Prostate gland (tissue), 2 donors: Measurements from ENCODE around the gene TM7SF2. TPM values are rescaled to one million over a fixed set of nuclear protein-coding genes. Genes with fewer than 3 reads are reported as not detected.
"Not testable (repeated sequence)": the region's sequence is repeated elsewhere in the genome, so short reads cannot be mapped to it uniquely, and the experiment has no call there.

ENCODE experiments used
- DNase-seq: peaks from one replicate; pipeline ENCODE4 v3.0.0-alpha.2; 2019; ENCODE audit warnings: low spot score
- H3K27ac ChIP-seq, 2 donors: fragments of 200-600 bp; sonication (generic); 2 replicates each; pipeline ENCODE4 v1.5.1; 2017 to 2019
- H3K27me3 ChIP-seq: fragments of 200-600 bp; sonication (generic); replicated peaks from 2 replicates; pipeline ENCODE4 v1.5.1; 2019; ENCODE audit not compliant: insufficient read depth
- H3K36me3 ChIP-seq, 2 donors: fragments of 200-600 bp; sonication (generic); 1 replicate in 1 of 2; 2 replicates in 1 of 2; pipeline versions ENCODE4 v1.5.1 to v1.8.1; 2017 to 2019
- H3K4me1 ChIP-seq: fragments of 200-600 bp; sonication (generic); replicated peaks from 2 replicates; pipeline ENCODE4 v1.5.1; 2019
- H3K4me3 ChIP-seq, 2 donors: fragments of 200-600 bp; sonication (generic); 2 replicates each; pipeline ENCODE4 v1.5.1; 2017 to 2019
- H3K9me3 ChIP-seq: fragments of 200-600 bp; sonication (generic); 2 replicates; pipeline ENCODE4 v1.5.1; 2017
- POLR2A ChIP-seq: fragments of 450-650 bp; IDR thresholded peaks from one replicate; pipeline ENCODE4 v1.6.1; 2016; ENCODE audit warnings: antibody characterized with exemption, mild to moderate bottlenecking
- POLR2AphosphoS5 ChIP-seq: sonication (generic); formaldehyde crosslinking; IDR thresholded peaks from one replicate; pipeline ENCODE4 v1.6.1; 2017; ENCODE audit warnings: antibody characterized with exemption
- WGBS: methylation state at CpG from one replicate; pipeline ENCODE4 v1.1.5; 2018; 5-methylcytosine and 5-hydroxymethylcytosine counted together
- intact Hi-C: fragments of 100-400 bp; cut with DNase I; formaldehyde crosslinking; loops from one replicate; pipeline ENCODE4 v1.14.2; 2022
- total RNA-seq, 2 donors: library from RNA; depleted of rRNA; stranded (reverse); fragments of >200 nt; gene quantifications; one replicate each; pipeline ENCODE4 v1.1.0, GENCODE V29; 2016
- TF ChIP-seq, protein P1 (sequence below), 4 experiments: fragments of 200-600 bp in 2 of 4; fragments of 450-650 bp in 2 of 4; sonication (generic) in 2 of 4; IDR thresholded peaks; 1 replicate in 3 of 4; 2 replicates in 1 of 4; pipeline ENCODE4 v1.5.1; 2016 to 2019; ENCODE audit warnings: antibody characterized with exemption in 4 of 4, mild to moderate bottlenecking in 2 of 4, moderate library complexity in 2 of 4

TM7SF2 gene
- total RNA-seq, 2 donors from 2014 or later, result 73.9 to 185 TPM

DNA sequence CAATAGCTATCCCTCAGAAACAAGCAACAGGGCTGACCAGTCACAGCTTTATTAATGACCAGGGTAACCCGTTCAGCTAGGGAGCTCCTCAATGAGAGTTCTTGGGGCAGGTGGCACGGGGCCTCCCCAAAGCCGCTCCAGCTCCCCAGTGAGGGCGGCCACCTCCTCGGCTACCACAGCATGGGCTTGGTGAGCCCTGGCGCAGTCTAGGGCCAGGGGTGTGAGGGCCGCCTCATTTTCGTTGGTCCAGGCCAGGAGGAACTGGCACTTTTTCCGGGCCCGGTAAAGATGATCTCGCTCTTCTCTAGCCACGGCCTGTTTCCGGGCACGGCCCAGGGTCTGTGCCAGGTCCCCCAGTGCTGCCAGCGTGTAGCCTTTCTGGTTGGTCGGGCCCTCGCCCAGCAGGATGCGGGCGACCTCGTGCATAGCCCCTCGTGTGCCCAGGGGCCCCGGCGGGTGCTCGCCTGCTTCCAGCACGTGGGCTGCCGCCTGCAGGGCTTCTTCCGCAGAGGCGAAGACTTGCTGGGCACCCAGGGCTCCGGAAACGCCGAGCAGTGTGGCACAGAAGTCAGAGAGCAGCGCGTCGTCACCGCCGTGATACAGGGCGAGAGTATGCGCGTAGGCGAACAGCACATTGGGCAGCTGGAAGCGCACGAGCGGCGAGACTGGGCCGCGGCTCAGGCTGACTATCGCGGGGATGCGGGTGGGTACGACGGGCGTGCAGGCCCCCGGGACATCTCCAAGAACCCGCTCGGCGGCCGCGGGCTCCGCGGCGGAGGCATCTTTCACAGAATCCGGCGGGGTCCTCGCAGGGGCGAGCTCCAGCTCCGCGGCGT is 4.9 kb downstream of the TM7SF2 start:
- no peaks in the 10 kb centered on the region for H3K9me3 ChIP-seq
- intact Hi-C loops, result loop anchor here (5.0 to 10.0 kb wide), 3 partner anchors 34 to 262 kb away; partner anchors contain the start of genes ATG2A, CDCA5 and ZFPL1
- H3K4me1 ChIP-seq, result peaks cover 24% of the 10 kb centered on the region
- peak overlapping the region; percentile 79 to 82 for H3K4me3 ChIP-seq
- H3K27ac ChIP-seq, result peak overlapping the region; percentile 81 to 83
- WGBS, result 16% methylated on average over 56 of the region's 68 CpGs
- TF ChIP-seq, protein P1, sequence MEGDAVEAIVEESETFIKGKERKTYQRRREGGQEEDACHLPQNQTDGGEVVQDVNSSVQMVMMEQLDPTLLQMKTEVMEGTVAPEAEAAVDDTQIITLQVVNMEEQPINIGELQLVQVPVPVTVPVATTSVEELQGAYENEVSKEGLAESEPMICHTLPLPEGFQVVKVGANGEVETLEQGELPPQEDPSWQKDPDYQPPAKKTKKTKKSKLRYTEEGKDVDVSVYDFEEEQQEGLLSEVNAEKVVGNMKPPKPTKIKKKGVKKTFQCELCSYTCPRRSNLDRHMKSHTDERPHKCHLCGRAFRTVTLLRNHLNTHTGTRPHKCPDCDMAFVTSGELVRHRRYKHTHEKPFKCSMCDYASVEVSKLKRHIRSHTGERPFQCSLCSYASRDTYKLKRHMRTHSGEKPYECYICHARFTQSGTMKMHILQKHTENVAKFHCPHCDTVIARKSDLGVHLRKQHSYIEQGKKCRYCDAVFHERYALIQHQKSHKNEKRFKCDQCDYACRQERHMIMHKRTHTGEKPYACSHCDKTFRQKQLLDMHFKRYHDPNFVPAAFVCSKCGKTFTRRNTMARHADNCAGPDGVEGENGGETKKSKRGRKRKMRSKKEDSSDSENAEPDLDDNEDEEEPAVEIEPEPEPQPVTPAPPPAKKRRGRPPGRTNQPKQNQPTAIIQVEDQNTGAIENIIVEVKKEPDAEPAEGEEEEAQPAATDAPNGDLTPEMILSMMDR (IDR thresholded peaks at IDR 0.05), result no peak
- TF ChIP-seq POLR2AphosphoS5 (no peak), POLR2A (no peak)
- peaks cover 7 to 10% of the 10 kb centered on the region in 2 donors for H3K36me3 ChIP-seq
- no peak for DNase-seq
- H3K27me3 ChIP-seq, result no peaks in the 10 kb centered on the region

DNA sequence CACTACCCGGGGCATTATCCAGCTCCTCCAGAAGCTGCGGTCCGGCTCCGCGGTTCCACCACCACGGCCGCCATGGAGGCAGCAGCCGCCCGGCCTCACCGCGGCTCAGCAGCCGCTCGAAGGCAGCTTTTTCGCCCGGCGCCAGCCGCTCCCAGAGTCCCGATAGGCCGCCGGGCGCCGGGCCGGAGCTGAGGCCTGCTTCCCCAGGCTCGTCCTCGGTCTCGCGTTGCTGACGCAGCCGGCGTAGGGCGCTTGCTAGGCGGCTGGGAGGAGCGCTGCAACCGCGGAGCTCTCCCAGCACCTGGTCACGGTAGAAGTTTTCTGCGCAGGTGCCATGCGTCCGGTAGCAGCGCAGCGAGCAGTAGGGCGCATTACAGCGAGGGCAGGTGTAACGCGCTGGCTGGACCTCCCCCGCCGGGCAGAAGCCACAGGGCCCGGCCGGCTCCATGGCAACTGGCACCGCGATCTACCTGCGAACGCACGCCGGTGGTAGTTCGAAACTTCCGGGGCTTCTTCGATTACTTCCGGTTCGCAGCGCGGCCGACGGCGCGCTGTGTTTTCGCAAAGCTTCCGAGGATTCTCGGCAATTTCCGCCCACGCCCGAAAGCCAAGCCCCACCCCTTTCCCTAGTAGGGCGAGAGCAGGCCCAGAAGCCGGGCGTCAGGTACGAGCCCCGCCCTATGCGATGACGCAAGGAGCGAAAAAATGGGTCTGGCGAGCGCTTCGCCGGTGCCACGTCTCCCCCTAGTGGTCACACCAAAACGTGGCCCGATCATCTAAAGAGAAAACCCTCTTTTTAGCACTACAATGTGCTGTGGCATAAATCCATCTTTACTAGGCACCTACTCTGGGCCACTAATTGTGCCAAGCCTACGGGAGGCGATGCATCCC is 5.8 kb downstream of the TM7SF2 start, which contains the start of gene ZNHIT2:
ZNHIT2 (minus strand) TSS at position 496 of the 891 bp plus-strand sequence; CDS start at position 448, 48 bp downstream.
- peaks cover 24% of the 10 kb centered on the region for H3K4me1 ChIP-seq
- intact Hi-C loops, result loop anchor here (1.0 to 10.0 kb wide), 4 partner anchors 35 to 263 kb away; partner anchors contain the start of genes ATG2A, CDCA5 and ZFPL1
- TF ChIP-seq POLR2AphosphoS5 (peak; percentile 99), POLR2A (peak; percentile 54)
- TF ChIP-seq, protein P1 (IDR thresholded peaks at IDR 0.05), result peak; percentile 92 to 100 (median 98)
- H3K27ac ChIP-seq, result peak within 1 kb of the TSS; percentile 81 to 83
- WGBS, result under 1% methylated on average over 59 of the region's 89 CpGs
- peak; percentile 99 for DNase-seq
- H3K9me3 ChIP-seq, result no peaks in the 10 kb centered on the region
- H3K36me3 ChIP-seq, result peaks cover 7 to 10% of the 10 kb centered on the region in 2 donors
- H3K4me3 ChIP-seq, result peak within 1 kb of the TSS; percentile 79 to 82
- no peaks in the 10 kb centered on the region for H3K27me3 ChIP-seq

DNA sequence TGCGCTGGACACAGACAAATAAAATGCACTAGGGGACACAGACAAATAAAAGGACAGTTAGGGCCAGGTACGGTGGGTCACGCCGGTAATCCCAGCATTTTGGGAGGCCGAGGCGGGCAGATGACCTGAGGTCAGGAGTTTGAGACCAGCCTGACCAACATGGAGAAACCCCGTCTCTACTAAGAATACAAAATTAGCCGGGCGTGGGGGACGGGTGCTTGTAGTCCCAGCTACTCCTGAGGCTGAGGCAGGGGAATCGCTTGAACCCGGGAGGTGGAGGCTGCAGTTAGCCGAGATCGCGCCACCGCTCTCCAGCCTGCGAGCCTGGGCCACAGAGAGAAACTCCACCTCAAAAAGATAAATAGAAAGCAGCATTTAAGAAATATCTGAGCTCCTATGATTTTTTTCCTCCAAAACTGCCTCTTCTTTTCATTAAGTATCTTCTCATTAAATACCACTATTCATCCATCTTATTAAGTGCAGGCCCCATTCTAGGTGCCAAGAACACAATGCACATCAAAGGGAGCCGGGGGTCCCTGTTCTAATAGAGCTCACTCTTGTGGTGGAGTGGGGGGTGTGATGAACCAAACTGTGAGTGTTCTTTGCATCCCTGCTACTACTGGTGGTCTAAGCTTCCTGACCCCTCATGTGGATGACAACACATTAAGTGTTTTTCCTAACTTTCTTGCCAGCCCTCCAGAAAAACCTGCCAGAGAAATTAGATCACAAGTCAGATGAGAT is 6.6 kb downstream of the TM7SF2 start:
- no peak overlapping the region for H3K4me3 ChIP-seq

DNA sequence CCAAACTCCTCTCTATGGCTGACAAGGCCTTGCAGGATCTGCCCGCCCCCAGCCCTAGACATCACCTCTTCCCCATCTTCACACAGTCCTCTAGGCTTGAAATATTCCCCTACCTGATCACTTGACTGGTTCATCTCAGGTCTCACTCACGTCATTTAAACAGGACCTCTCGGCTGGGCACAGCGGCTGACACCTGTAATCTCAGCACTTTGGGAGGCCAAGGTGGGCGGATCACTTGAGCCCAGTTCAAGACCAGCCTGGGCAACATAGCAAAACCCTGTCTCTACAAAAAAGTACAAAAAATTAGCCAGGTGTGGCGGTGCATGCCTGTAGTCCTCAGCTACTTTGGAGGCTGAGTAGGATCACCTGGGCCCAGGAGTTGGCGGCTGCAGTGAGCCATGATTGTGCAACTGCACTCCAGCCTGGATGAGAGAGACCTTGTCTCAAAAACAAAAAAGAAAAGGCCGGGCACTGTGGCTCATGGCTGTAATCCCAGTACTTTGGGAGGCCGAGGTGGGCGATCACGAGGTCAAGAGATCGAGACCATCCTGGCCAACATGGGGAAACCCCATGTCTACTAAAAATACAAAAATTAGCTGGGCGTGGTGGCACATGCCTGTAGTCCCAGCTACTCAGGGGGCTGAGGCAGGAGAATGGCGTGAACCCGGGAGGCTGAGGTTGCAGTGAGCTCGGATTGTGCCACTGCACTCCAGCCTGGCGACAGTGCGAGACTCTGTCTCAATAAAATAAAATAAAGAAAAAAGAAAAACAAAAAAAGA is 7.4 kb downstream of the TM7SF2 start:
- H3K27ac ChIP-seq, H3K9me3 ChIP-seq, H3K36me3 ChIP-seq, DNase-seq, H3K4me3 ChIP-seq, H3K27me3 ChIP-seq: not testable (repeated sequence)
- intact Hi-C loops, result loop anchor here (1.0 to 10.0 kb wide), 4 partner anchors 37 to 264 kb away; partner anchors contain the start of genes ATG2A, CDCA5 and ZFPL1
- peaks cover 23% of the 10 kb centered on the region for H3K4me1 ChIP-seq
- 91% methylated on average over 18 of the region's 18 CpGs for WGBS

More for the DNA sequence above, 6.6 kb downstream of the TM7SF2 start:
- Histone ChIP-seq H3K36me3 (peaks cover 7 to 10% of the 10 kb centered on the region in 2 donors), H3K27ac (peak overlapping the region; percentile 51 to 54), H3K9me3 (no peaks in the 10 kb centered on the region), H3K27me3 (no peaks in the 10 kb centered on the region), H3K4me1 (peaks cover 24% of the 10 kb centered on the region)
- no peak for DNase-seq
- 85% methylated on average over 18 of the region's 18 CpGs for WGBS
- intact Hi-C loops, result loop anchor here (1.0 to 10.0 kb wide), 4 partner anchors 36 to 263 kb away; partner anchors contain the start of genes ATG2A, CDCA5 and ZFPL1
- no peak for TF ChIP-seq POLR2AphosphoS5
- no peak for TF ChIP-seq POLR2A
- TF ChIP-seq, protein P1 (IDR thresholded peaks at IDR 0.05), result no peak
